Measurements from ENCODE around the gene NUMBL.

DNA sequence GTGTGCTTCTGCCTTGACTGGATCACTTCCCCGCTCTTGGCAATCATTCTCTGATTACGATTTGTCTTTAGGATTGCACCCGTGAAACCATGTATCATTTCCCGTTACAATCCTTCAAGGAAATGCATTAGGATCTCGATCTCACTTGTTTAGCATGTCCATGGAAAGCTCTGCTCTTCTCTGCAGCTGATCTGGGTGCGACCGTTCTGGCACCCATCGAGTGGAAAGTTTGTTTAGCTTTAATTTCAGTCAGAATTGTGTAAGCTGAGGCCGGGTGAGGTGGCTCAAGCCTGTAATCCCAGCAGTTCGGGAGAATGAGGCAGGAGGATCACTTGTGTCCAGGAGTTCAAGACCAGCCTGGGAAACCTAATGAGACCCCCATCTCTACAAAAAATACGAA is 30.9 kb downstream of the NUMBL start:
- TF ChIP-seq MAX (IDR thresholded peaks at IDR 0.05) (no peak), ZBTB7A (IDR thresholded peaks at IDR 0.05; ENCODE audit: low read depth) (no peak), TAF1 (IDR thresholded peaks at IDR 0.05; ENCODE audit: low read depth) (no peak), TCF12 (IDR thresholded peaks at IDR 0.05; ENCODE audit: low read depth) (no peak), CREB1 (IDR thresholded peaks at IDR 0.05; ENCODE audit: low read depth) (no peak), CEBPB (IDR thresholded peaks at IDR 0.05) (no peak), RAD21 (IDR thresholded peaks at IDR 0.05; ENCODE audit: low read depth) (no peak), YY1 (IDR thresholded peaks at IDR 0.05; ENCODE audit: low read depth) (no peak), EP300 (IDR thresholded peaks at IDR 0.05; ENCODE audit: borderline replicate concordance) (no peak)
